ENCODE measurements around the gene SFT2D3.

- no peak for TF ChIP-seq POLR2AphosphoS5 (IDR thresholded peaks at IDR 0.05; ENCODE audit: borderline replicate concordance, low read depth, low read length)
- no peak for TF ChIP-seq EZH2 (IDR thresholded peaks at IDR 0.05)
- no peak for TF ChIP-seq FOXP2 (optimal IDR thresholded peaks at IDR 0.05; ENCODE audit: control extremely low read depth, extremely low read length, insufficient read depth)
Observed at GRCh38 chr2:127754186-127754585, 52.9 kb downstream of the SFT2D3 start.
